Measurements from ENCODE around the gene KCNC1. TPM values are rescaled to one million over a fixed set of nuclear protein-coding genes. Genes with fewer than 3 reads are reported as not detected.

The KCNC1 gene
- total RNA-seq, 2 experiments from 2014 or later: not detected

- DNase-seq (no peak), ATAC-seq (no peak)
- Mint-ChIP-seq H3K9me3 (ENCODE audit: low read depth) (no peaks in the 10 kb centered on the region), H3K4me3 (no peak overlapping the region), H3K4me1 (peaks cover 6% of the 10 kb centered on the region), H3K36me3 (no peaks in the 10 kb centered on the region), H3K27me3 (peaks cover 44% of the 10 kb centered on the region), H3K27ac (no peak overlapping the region)
- CTCF ChIA-PET: no interaction called here
Measured at GRCh38 chr11:17736579-17736893, 2.0 kb downstream of the KCNC1 start.

GRCh38 chr11:17736930-17737817 lies 2.6 kb downstream of the KCNC1 start:
- CTCF ChIA-PET: no interaction called here
- no peak for DNase-seq
- Mint-ChIP-seq H3K36me3 (no peaks in the 10 kb centered on the region), H3K4me1 (peaks cover 6% of the 10 kb centered on the region), H3K27ac (no peak overlapping the region), H3K4me3 (no peak overlapping the region), H3K27me3 (peaks cover 39% of the 10 kb centered on the region), H3K9me3 (ENCODE audit: low read depth) (no peaks in the 10 kb centered on the region)
- ATAC-seq: no peak

DNA sequence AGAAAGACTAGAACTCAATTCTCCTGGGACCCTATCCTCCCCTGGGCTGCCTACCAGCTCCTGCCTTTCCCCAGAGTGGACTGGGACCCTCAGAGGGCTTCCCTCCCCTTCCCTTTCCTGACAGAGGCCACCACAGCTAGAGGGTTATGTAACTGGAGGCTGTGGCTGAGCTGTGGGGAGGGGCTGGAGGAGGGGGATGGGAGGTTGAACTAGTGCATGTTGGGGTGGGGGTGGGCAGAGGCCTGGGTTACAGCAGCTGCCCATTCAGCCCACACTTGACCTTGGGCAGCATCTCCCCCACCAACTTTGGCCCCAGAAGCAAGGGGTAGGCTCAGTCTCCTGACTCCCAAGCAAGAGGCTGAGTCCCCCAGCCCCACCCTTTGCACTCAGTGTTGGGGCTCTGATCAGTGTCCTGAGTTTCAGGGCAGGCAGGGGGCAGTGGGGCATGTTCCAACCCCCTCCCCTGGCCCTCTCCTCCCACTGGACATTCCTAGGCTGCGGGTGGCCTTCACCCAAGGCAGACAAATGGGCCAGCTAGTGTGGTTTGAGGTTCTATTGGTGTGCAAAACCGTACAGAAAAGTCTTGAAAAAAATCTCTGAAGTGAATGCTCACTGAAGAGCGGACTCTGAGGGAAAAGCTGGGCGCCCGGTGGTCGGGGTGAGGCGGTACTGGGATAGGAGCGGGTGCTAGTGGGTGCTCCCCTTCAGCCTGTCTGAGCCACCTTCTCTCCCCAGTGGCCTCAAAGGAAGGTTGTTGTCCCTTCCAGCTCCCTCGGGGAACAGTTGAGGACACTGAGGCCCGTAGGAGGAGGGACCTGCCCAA lies 3.8 kb downstream of the KCNC1 start:
- no peak for DNase-seq
- no peak for ATAC-seq
- H3K27ac Mint-ChIP-seq: no peak overlapping the region
- no peaks in the 10 kb centered on the region for H3K36me3 Mint-ChIP-seq
- CTCF ChIA-PET: no interaction called here
- peaks cover 28% of the 10 kb centered on the region for H3K27me3 Mint-ChIP-seq
- H3K4me1 Mint-ChIP-seq: peaks cover 6% of the 10 kb centered on the region
- no peak overlapping the region for H3K4me3 Mint-ChIP-seq
- H3K9me3 Mint-ChIP-seq (ENCODE audit: low read depth): no peaks in the 10 kb centered on the region

GRCh38 chr11:17739945-17740338 lies 5.4 kb downstream of the KCNC1 start:
- no peak for ATAC-seq
- CTCF ChIA-PET: interaction anchor here (1.1 to 1.5 kb wide), 3 partner anchors 9 to 239 kb away, joined by 3 read pairs; no protein-coding TSS in a partner anchor
- DNase-seq: no peak
- peaks cover 18% of the 10 kb centered on the region for H3K27me3 Mint-ChIP-seq
- H3K4me3 Mint-ChIP-seq: no peak overlapping the region
- H3K9me3 Mint-ChIP-seq (ENCODE audit: low read depth): no peaks in the 10 kb centered on the region
- H3K27ac Mint-ChIP-seq: no peak overlapping the region
- peaks cover 1% of the 10 kb centered on the region for H3K4me1 Mint-ChIP-seq
- H3K36me3 Mint-ChIP-seq: no peaks in the 10 kb centered on the region

GRCh38 chr11:17740649-17741235 lies 6.2 kb downstream of the KCNC1 start:
- H3K27me3 Mint-ChIP-seq: peaks cover 18% of the 10 kb centered on the region
- ATAC-seq (no peak), DNase-seq (no peak)
- no peaks in the 10 kb centered on the region for H3K36me3 Mint-ChIP-seq
- H3K4me1 Mint-ChIP-seq: peaks cover 1% of the 10 kb centered on the region
- CTCF ChIA-PET: interaction anchor here (1.0 to 1.5 kb wide), 2 partner anchors 9 to 11 kb away, joined by 3 to 4 read pairs; no protein-coding TSS in a partner anchor
- H3K9me3 Mint-ChIP-seq (ENCODE audit: low read depth): no peaks in the 10 kb centered on the region
- H3K27ac Mint-ChIP-seq: no peak overlapping the region
- H3K4me3 Mint-ChIP-seq: no peak overlapping the region

GRCh38 chr11:17741487-17741886 lies 6.9 kb downstream of the KCNC1 start:
- DNase-seq (no peak), ATAC-seq (no peak)
- Mint-ChIP-seq H3K4me1 (no peaks in the 10 kb centered on the region), H3K9me3 (ENCODE audit: low read depth) (no peaks in the 10 kb centered on the region), H3K27ac (no peak overlapping the region), H3K27me3 (peaks cover 12% of the 10 kb centered on the region), H3K4me3 (no peak overlapping the region), H3K36me3 (no peaks in the 10 kb centered on the region)
- CTCF ChIA-PET: no interaction called here

GRCh38 chr11:17742019-17742418 lies 7.4 kb downstream of the KCNC1 start:
- H3K4me1 Mint-ChIP-seq: no peaks in the 10 kb centered on the region
- no peak overlapping the region for H3K4me3 Mint-ChIP-seq
- CTCF ChIA-PET: no interaction called here
- H3K36me3 Mint-ChIP-seq: no peaks in the 10 kb centered on the region
- H3K9me3 Mint-ChIP-seq (ENCODE audit: low read depth): no peaks in the 10 kb centered on the region
- H3K27me3 Mint-ChIP-seq: peaks cover 7% of the 10 kb centered on the region
- H3K27ac Mint-ChIP-seq: no peak overlapping the region
- no peak for ATAC-seq
- no peak for DNase-seq

GRCh38 chr11:17743026-17743807 lies 8.6 kb downstream of the KCNC1 start:
- ATAC-seq (no peak), DNase-seq (no peak)
- Mint-ChIP-seq H3K27me3 (peaks cover 5% of the 10 kb centered on the region), H3K27ac (no peak overlapping the region), H3K9me3 (ENCODE audit: low read depth) (no peaks in the 10 kb centered on the region), H3K4me1 (no peaks in the 10 kb centered on the region), H3K4me3 (no peak overlapping the region), H3K36me3 (no peaks in the 10 kb centered on the region)
- CTCF ChIA-PET: interaction anchor here (1.0 kb wide), 1 partner anchor 12 kb away, joined by 5 read pairs; no protein-coding TSS in a partner anchor

DNA sequence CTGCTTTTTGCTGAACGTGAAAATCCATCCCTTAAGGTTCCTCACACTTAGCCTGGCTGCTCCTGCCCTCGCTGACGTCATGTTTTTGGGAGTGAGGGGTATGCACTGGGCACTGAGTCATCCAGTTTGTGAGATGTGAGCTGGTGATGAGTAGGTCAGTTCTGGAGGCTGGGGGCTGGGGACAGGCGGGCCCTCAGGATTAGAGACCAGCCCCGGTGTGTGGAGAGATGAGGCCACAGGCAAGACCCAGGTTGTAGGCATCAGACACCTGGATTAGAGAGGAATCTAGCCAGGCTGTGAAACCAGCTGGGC lies 9.2 kb downstream of the KCNC1 start:
- ATAC-seq: no peak
- H3K27me3 Mint-ChIP-seq: no peaks in the 10 kb centered on the region
- no peak for DNase-seq
- no peak overlapping the region for H3K4me3 Mint-ChIP-seq
- CTCF ChIA-PET: interaction anchor here (1.0 kb wide), 1 partner anchor 13 kb away, joined by 5 read pairs; no protein-coding TSS in a partner anchor
- no peaks in the 10 kb centered on the region for H3K4me1 Mint-ChIP-seq
- no peak overlapping the region for H3K27ac Mint-ChIP-seq
- H3K9me3 Mint-ChIP-seq (ENCODE audit: low read depth): no peaks in the 10 kb centered on the region
- no peaks in the 10 kb centered on the region for H3K36me3 Mint-ChIP-seq

DNA sequence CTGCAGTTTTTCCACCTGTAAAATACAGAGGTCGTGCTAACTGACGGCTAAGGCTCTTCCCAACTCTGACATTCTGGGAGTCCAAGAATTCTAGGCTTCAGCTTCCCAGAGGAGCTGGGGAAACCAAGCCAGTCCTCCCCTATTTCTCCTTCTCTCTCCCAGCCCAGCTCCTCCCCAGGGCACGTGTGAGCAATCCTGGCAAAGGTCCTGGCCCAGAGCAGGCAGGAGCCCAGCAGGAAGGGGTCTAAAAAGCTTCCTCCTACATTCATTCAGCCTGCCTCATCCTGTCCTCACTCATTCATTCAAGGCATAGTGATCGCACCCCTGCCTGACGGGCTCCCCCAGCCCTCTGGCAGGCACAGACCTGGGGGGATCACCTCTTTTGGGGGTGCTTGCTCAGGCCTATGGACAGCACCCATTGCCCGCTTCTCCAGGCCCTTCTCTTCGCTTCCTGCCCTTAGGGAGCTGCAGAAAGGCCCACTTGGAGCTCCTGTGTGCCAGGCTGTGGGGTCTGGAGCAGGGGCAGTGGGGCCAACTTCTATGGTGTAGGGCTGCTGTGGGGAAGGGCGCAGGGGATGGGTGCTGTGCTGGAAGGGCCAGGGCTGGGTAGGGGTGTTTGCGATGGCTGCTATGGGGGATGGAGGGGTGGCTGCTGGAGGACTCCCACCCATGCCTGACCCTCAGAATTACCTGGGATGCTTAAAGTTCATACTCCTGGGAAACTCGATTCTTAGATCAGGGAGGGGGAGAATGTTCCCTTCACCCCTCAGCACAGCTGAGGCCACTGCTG lies 9.8 kb downstream of the KCNC1 start:
- Mint-ChIP-seq H3K4me1 (no peaks in the 10 kb centered on the region), H3K27me3 (no peaks in the 10 kb centered on the region), H3K27ac (no peak overlapping the region), H3K9me3 (ENCODE audit: low read depth) (no peaks in the 10 kb centered on the region), H3K36me3 (no peaks in the 10 kb centered on the region), H3K4me3 (no peak overlapping the region)
- DNase-seq: no peak
- CTCF ChIA-PET: interaction anchor here (1.0 kb wide), 1 partner anchor 14 kb away, joined by 5 read pairs; no protein-coding TSS in a partner anchor
- no peak for ATAC-seq

DNA sequence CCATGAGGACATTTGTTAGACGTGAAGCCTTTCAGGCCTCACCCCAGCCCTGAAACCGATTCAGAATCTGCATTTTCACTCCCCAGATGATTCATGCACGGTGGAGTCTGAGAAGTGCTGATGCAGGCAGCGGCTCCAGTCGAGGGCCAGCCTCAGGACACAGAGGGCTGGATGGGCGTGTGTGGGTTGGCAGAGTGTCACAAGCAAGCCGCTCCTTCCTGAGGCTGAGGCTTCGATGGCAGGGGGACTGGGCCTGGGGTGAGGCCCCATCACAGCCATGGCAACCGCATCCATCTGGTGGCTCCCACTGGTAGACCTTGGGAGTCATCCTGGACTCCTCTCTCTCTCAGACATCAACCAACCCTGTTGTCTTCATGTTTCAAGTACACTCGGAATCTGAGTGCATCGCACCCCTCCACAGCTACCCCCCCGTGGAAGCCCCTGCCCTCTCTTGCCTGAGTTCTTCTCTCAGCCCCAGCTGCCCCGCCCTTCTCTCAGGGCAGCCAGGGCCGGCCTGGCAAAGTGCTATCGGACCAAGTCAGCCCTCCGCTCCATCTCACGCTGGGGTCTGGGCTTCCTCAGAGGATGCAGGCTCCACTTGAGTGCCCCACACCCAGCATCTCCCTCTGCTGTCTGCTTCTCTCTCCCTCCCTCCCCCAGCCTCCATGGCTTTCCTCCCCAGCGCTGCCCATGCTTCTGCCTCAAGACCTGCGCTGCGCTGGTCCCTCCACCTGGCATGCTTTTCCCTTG lies 10.6 kb downstream of the KCNC1 start:
- H3K9me3 Mint-ChIP-seq (ENCODE audit: low read depth): no peaks in the 10 kb centered on the region
- no peaks in the 10 kb centered on the region for H3K4me1 Mint-ChIP-seq
- no peak overlapping the region for H3K4me3 Mint-ChIP-seq
- H3K36me3 Mint-ChIP-seq: no peaks in the 10 kb centered on the region
- H3K27me3 Mint-ChIP-seq: no peaks in the 10 kb centered on the region
- ATAC-seq (no peak), DNase-seq (no peak)
- CTCF ChIA-PET: no interaction called here
- H3K27ac Mint-ChIP-seq: no peak overlapping the region

GRCh38 chr11:17746096-17746495 lies 11.5 kb downstream of the KCNC1 start:
- Mint-ChIP-seq H3K27ac (no peak overlapping the region), H3K4me3 (no peak overlapping the region), H3K27me3 (peaks cover 6% of the 10 kb centered on the region), H3K4me1 (no peaks in the 10 kb centered on the region), H3K9me3 (ENCODE audit: low read depth) (no peaks in the 10 kb centered on the region), H3K36me3 (no peaks in the 10 kb centered on the region)
- DNase-seq (no peak), ATAC-seq (no peak)
- CTCF ChIA-PET: interaction anchor here (1.5 kb wide), 1 partner anchor 15 kb away, joined by 7 read pairs; no protein-coding TSS in a partner anchor

Data from activated CD8-positive, alpha-beta memory T cell treated with anti-CD3 and anti-CD28 coated beads, Interleukin-2, amount 10 ng/mL, durations not matched to agents 7 days and 5 days (primary cell).